GM10248 (cell line): ENCODE measurements around the gene IL17RA.
A peak's percentile ranks its signal among the peaks of the same experiment; 100 is the strongest.

ENCODE experiments used
- CTCF ChIA-PET: fragments of 300-600 bp; sonication (Branson Sonifier 250); formaldehyde crosslinking; extraction: SDS; loops from one replicate; lab custom pipeline; 2021; ENCODE audit warnings: antibody characterized with exemption; lab: Yijun Ruan, JAX
- POLR2A ChIA-PET: fragments of 350-650 bp; sonication (Branson Sonifier 250); formaldehyde crosslinking; extraction: SDS; loops from one replicate; lab custom pipeline; 2020; ENCODE audit warnings: antibody characterized with exemption; lab: Yijun Ruan, JAX
- DNase-seq: peaks from one replicate; pipeline ENCODE4 v3.0.0; 2012; ENCODE audit errors: extremely low spot score
- TF ChIP-seq, protein P1 (sequence below): IDR thresholded peaks from 2 replicates; pipeline ENCODE4 v1.5.1; 2012; ENCODE audit warnings: mild to moderate bottlenecking, low read depth; ENCODE audit errors: extremely low read depth, missing control alignments, control extremely low read depth

IL17RA gene

DNA sequence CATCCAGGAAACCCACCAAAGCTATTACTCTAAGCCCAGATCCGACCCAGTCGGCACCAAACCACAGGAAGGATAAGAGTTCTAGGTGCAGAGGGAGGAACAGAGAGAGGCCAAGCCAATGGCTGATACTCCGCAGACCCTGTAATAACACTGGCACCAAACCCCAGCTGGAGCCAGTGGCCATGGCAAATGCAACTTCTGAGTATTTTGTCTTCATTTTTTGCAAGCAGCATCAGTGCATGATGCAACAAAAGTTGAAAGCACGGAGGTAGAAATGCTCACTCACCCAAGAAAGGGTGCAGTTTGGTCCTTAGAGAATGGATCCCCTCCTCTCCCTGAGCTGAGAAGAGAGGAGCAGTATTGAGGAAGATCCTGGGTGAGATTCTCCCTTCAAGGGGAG, 33.5 kb downstream of the IL17RA start:
- ChIA-PET CTCF (interaction anchor here (1.1 to 1.6 kb wide), 2 partner anchors 54 to 383 kb away, joined by 3 to 6 read pairs; no protein-coding TSS in a partner anchor), POLR2A (no interaction called here)
- TF ChIP-seq, protein P1, sequence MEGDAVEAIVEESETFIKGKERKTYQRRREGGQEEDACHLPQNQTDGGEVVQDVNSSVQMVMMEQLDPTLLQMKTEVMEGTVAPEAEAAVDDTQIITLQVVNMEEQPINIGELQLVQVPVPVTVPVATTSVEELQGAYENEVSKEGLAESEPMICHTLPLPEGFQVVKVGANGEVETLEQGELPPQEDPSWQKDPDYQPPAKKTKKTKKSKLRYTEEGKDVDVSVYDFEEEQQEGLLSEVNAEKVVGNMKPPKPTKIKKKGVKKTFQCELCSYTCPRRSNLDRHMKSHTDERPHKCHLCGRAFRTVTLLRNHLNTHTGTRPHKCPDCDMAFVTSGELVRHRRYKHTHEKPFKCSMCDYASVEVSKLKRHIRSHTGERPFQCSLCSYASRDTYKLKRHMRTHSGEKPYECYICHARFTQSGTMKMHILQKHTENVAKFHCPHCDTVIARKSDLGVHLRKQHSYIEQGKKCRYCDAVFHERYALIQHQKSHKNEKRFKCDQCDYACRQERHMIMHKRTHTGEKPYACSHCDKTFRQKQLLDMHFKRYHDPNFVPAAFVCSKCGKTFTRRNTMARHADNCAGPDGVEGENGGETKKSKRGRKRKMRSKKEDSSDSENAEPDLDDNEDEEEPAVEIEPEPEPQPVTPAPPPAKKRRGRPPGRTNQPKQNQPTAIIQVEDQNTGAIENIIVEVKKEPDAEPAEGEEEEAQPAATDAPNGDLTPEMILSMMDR: no peak
- no peak for DNase-seq

DNA sequence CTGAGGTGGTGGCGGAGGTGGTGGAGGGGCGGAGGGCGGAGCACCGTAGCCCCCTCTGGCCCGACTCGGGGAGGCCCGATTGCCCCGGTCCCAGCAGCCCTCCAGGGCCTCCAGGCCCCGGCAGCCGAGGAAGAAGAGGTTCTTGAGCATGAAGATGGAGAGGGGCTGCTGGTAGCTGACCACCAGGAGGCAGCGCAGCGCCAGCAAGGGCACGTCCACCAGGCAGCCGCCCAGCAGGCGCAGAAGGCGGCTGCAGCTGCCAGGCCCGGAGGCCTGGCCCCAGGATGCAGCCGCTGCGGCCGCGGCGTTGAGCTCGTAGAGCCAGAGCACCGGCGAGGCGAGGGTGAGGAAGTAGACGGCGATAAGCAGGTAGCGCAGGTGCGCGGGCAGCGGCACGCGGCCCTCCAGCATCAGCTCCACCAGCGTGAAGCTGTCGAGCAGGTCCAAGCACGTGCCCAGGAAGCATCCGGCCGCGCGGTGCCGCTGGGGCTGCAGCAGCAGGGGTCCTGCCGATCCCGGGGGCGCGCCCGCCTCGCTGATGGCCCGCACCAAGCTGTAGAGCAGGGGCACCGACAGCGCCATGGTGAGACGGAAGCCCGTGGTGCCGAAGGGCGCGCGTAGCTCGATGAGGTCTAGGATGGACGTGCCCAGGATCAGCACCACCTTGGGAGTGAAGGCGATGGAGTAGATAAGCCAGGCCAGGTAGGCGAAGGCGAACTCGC, 34.8 kb downstream of the IL17RA start:
- ChIA-PET POLR2A (interaction anchor here (0.5 kb wide), 1 partner anchor 301 kb away, joined by 5 read pairs; no protein-coding TSS in a partner anchor), CTCF (interaction anchor here (0.9 to 1.1 kb wide), 2 partner anchors 52 to 382 kb away, joined by 3 read pairs; no protein-coding TSS in a partner anchor)
- TF ChIP-seq, protein P1: no peak
- DNase-seq: no peak

DNA sequence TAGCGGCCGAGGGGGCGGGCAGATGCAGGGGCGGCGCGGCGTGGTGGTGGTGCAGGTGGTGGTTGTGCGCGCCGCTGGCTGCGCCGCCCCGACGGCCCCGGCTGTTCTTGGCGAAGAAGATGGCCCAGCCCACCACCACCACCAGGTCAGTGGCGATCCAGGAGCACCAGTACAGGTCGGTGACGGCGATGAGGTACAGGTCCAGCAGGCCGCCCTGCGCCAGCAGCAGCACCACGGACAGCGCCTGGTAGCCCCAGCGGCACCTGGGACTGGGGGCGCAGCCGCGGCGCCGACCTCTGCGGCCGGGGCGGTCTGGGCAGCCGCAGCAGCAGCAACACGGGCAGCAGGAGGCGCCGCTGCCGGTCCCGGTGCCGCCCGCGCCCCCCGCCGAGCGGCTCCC, 35.5 kb downstream of the IL17RA start:
- POLR2A ChIA-PET: interaction anchor here (0.5 kb wide), 1 partner anchor 300 kb away, joined by 5 read pairs; no protein-coding TSS in a partner anchor
- TF ChIP-seq, protein P1: no peak
- peak; percentile 74 for DNase-seq
- CTCF ChIA-PET: interaction anchor here (0.9 to 1.1 kb wide), 2 partner anchors 52 to 381 kb away, joined by 3 read pairs; no protein-coding TSS in a partner anchor

DNA sequence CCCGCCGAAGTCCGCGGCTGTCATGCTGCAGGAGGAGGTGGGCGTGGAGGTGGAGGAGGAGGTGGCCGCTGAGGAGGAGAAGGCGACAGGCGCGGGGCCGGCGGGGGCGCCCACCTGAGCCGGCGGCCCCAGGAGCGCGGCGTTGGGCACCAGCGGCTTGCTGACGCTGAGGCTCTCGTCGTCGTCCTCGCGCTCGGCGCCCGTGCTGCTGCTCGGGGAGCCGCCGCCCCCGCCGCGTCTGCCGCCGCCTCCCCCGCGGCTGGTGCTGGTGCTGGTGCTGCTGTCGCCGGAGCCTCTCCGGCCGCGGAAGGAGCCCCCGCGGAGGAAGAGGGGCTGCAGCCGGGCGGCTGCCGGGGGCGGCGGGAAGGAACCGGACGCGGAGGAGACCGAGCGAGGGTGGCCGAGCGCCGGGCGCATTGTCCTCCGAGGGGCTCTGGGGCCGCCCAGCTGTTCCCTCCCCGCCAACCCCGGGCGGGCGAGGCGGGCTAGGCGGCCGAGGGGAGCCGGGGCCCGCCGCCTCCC, 36.0 kb downstream of the IL17RA start:
- DNase-seq: no peak
- TF ChIP-seq, protein P1: no peak
- CTCF ChIA-PET: no interaction called here
- POLR2A ChIA-PET: no interaction called here

DNA sequence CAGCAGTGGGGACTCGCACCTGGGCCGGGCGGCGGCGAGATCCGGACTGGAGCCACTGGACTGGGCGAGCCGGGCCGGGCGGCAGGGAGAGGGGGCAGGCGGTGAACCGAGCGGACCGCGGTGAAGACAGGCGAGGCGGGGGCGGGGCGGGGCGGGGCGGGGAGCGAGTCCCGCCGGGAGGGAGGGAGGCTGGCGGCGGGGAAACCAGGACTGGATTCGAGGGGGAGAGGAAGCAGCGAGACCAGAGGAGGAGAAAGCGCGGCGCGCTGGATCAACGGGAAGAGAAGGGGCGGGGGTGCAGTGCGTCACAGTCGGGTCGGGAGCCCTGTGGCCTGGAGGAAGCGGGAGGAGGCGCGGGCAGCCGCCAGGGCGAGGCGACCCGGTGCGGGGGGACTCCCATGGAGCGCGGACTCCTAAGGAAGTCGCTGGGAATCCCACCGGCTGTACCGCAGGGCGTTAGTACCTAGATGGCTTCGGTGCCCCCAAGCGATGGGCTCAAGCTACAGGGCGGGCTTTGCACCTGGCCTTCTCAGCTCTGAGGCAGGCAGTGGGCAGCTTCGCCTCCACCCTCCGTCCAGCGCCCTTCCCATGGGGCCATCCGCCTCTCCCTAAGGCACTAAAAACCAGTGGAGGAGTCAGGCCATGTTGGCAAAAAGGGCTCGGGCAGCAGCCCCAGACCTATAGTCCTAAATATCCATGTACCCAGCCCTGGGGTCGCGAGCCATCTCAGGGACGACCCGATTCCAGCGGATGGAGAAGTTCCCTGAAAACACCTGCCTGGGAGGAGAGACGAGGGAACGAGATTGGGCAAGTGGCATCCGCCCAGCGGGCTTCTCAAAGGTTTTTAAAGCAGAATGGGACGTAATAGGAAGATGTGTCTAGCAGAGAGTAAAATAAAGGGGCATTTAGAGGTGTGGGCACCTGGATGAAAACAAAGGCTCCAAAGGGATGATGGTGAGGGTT, 36.7 kb downstream of the IL17RA start, which contains the start of gene TMEM121B:
TSS of gene TMEM121B (minus strand) at position 128 of the 963 bp plus-strand sequence. CDS start 233 bp downstream, outside the sequence.
- TF ChIP-seq, protein P1: no peak
- ChIA-PET POLR2A (no interaction called here), CTCF (interaction anchor here (1.7 kb wide), 1 partner anchor 50 kb away, joined by 5 read pairs; no protein-coding TSS in a partner anchor)
- DNase-seq: no peak

DNA sequence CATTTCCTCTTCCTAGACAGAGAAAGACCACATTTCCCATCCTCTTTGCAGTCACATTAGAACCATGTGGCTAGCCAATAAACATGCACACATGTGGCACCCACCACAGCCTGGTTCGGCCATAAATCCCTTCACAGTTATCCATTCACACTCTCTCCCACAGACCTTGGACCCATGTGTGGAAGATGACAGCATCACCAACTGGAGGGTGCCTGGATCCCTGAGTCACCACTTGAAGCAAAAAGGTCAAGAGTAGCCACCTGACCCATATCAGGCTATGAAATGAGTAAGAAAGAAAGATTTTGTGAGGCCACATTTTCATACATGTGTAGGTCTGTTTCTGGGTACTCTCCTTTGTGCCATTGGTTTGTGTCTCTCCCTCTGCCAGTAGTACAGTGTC, 45.4 kb downstream of the IL17RA start:
- no peak for DNase-seq
- TF ChIP-seq, protein P1: no peak
- POLR2A ChIA-PET: no interaction called here
- CTCF ChIA-PET: no interaction called here
